Measurements from ENCODE around the gene MYPOP. TPM values are rescaled to one million over a fixed set of nuclear protein-coding genes. Genes with fewer than 3 reads are reported as not detected.

Gene MYPOP
- total and polyA plus RNA-seq, 9 donors, result 3.0 to 9.1 (median 5.0) TPM

DNA sequence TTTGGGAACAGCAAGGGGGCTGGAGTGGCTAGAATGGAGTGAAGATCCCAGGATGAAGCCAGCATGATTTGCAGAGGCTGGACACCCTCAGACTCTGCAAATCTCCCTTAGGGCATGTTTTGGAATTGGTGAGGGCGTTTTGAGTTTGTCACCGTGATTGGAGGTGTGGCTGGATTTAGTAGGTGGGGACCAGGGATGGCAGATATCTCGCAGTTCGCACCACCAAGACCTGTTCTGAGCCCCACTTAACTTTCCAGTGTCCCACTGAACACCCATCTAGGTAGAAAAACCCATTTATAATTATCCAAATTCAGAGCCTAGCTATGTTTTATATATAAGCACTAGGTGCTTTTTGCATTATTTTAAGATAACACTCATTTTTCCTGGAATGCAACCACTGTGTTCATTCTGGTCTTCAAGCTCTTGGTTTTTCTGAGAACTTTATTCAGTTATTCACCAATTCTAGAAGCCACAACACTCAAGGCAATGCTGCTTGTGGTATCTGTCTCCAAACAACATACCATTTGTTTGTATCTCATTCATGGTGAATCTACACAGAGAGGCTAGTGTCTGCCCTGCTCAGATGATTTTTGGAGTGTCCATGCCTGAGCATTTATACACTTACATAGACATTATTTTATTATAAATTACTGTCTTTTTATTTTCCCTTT lies 15.1 kb upstream of the MYPOP start:
- intact Hi-C loops (cut with DNase I), result loop anchor here in 1 of 4 donors (10.0 kb wide), 1 partner anchor 87 kb away; no protein-coding TSS in a partner anchor
- H3K27ac ChIP-seq, result no peak overlapping the region
- TF ChIP-seq CTCF (IDR thresholded peaks at IDR 0.05), result no peak
- TF ChIP-seq EP300 (IDR thresholded peaks at IDR 0.05), result no peak
- no peak for TF ChIP-seq POLR2A (IDR thresholded peaks at IDR 0.05)
- 56 to 62% (median 57%) methylated on average over 4 of the region's 4 CpGs for WGBS, 3 donors
- H3K27me3 ChIP-seq, result no peaks in the 10 kb centered on the region
- H3K36me3 ChIP-seq, result no peaks in the 10 kb centered on the region
- no peak for DNase-seq
- no peaks in the 10 kb centered on the region for H3K9me3 ChIP-seq
- no peaks in the 10 kb centered on the region for H3K4me1 ChIP-seq (ENCODE audit: insufficient read depth)
- H3K4me3 ChIP-seq, result no peak overlapping the region

GRCh38 chr19:45913874-45914830 lies 11.7 kb upstream of the MYPOP start, which contains the start of gene NANOS2:
Gene NANOS2, minus strand, starts transcription at chr19:45914778. Its CDS starts 85 bp downstream, at chr19:45914693.
- Histone ChIP-seq H3K9me3 (no peaks in the 10 kb centered on the region), H3K36me3 (no peaks in the 10 kb centered on the region), H3K27me3 (no peaks in the 10 kb centered on the region), H3K27ac (no peak within 1 kb of the TSS), H3K4me1 (ENCODE audit: insufficient read depth) (no peaks in the 10 kb centered on the region), H3K4me3 (no peak within 1 kb of the TSS)
- no peak for DNase-seq
- TF ChIP-seq EP300 (IDR thresholded peaks at IDR 0.05) (no peak), CTCF (IDR thresholded peaks at IDR 0.05) (no peak), POLR2A (IDR thresholded peaks at IDR 0.05) (no peak)
- intact Hi-C loops (cut with DNase I), result loop anchor here in 1 of 4 donors (10.0 kb wide), 1 partner anchor 91 kb away; no protein-coding TSS in a partner anchor
- WGBS, 3 donors, result 57 to 66% (median 59%) methylated on average over 44 of the region's 44 CpGs

DNA sequence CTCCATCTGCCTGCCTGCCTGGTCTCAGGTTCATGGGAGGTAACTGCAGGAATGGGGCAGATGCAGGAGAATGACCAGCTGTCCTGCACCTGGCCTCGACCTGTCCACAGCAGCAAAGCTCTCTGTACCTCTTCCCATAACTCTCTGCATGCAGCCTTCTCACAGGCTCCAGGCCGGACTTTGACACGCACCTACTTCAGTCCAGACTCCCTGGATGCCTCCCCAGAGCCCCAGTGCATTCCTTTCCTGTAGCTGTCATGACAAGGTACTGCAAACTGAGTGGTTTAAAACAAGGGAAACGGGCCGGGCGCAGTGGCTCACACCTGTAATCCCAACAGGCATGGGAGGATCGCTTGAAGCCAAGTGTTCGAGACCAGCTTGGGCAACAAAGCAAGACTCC lies 8.9 kb upstream of the MYPOP start:
- H3K4me1 ChIP-seq (ENCODE audit: insufficient read depth), result no peaks in the 10 kb centered on the region
- no peak for DNase-seq
- intact Hi-C loops (cut with DNase I), result loop anchor here in 1 of 4 donors (10.0 kb wide), 1 partner anchor 94 kb away; no protein-coding TSS in a partner anchor
- H3K36me3 ChIP-seq, result no peaks in the 10 kb centered on the region
- no peaks in the 10 kb centered on the region for H3K27me3 ChIP-seq
- no peak overlapping the region for H3K4me3 ChIP-seq
- WGBS, 3 donors, result 51 to 66% (median 52%) methylated on average over 8 of the region's 8 CpGs
- no peak for TF ChIP-seq CTCF (IDR thresholded peaks at IDR 0.05)
- TF ChIP-seq POLR2A (IDR thresholded peaks at IDR 0.05), result no peak
- TF ChIP-seq EP300 (IDR thresholded peaks at IDR 0.05), result no peak
- no peaks in the 10 kb centered on the region for H3K9me3 ChIP-seq
- no peak overlapping the region for H3K27ac ChIP-seq

GRCh38 chr19:45908956-45909355 lies 6.5 kb upstream of the MYPOP start:
- intact Hi-C loops (cut with DNase I), result no loop called here
- Histone ChIP-seq H3K9me3 (no peaks in the 10 kb centered on the region), H3K27me3 (no peaks in the 10 kb centered on the region), H3K27ac (no peak overlapping the region), H3K36me3 (no peaks in the 10 kb centered on the region), H3K4me3 (no peak overlapping the region), H3K4me1 (ENCODE audit: insufficient read depth) (no peaks in the 10 kb centered on the region)
- TF ChIP-seq CTCF (IDR thresholded peaks at IDR 0.05), result no peak
- no peak for TF ChIP-seq EP300 (IDR thresholded peaks at IDR 0.05)
- TF ChIP-seq POLR2A (IDR thresholded peaks at IDR 0.05), result no peak
- DNase-seq, result no peak
- 59 to 67% (median 64%) methylated on average over 5 of the region's 5 CpGs for WGBS, 3 donors

Data from ovary (tissue), 9 donors.